ENCODE results near the gene CYP2R1. TPM values are rescaled to one million over a fixed set of nuclear protein-coding genes. Genes with fewer than 3 reads are reported as not detected.
A peak's percentile ranks its signal among the peaks of the same experiment; 100 is the strongest.

The CYP2R1 gene
- total RNA-seq, 1 donor from 2014 or later = 22.0 TPM

GRCh38 chr11:14894657-14895598, 2.9 kb upstream of the CYP2R1 start:
- ATAC-seq (ENCODE audit: low read depth) = no peak
- H3K4me3 Mint-ChIP-seq = no peak overlapping the region
- TF ChIP-seq CTCF (IDR thresholded peaks at IDR 0.05) = no peak
- CTCF ChIA-PET = interaction anchor here (0.6 to 1.4 kb wide), 5 partner anchors 10 to 111 kb away, joined by 3 to 6 read pairs (median 3); no protein-coding TSS in a partner anchor
- DNase-seq = no peak
- H3K9me3 Mint-ChIP-seq = no peaks in the 10 kb centered on the region
- no peak overlapping the region for H3K27ac Mint-ChIP-seq
- H3K4me1 Mint-ChIP-seq = peaks cover 19% of the 10 kb centered on the region
- POLR2A ChIA-PET = interaction anchor here (1.0 to 1.3 kb wide), 2 partner anchors 9 to 374 kb away, joined by 3 to 5 read pairs; no protein-coding TSS in a partner anchor
- intact Hi-C loops (cut with micrococcal nuclease) = loop anchor here (5.0 kb wide), 4 partner anchors 77 to 1228 kb away; partner anchors contain the start of genes CALCA and FAR1
- peaks cover 2% of the 10 kb centered on the region for H3K27me3 Mint-ChIP-seq
- peaks cover 7% of the 10 kb centered on the region for H3K36me3 Mint-ChIP-seq (ENCODE audit: low read depth)

- Mint-ChIP-seq H3K27me3 (peaks cover 2% of the 10 kb centered on the region), H3K36me3 (ENCODE audit: low read depth) (peaks cover 7% of the 10 kb centered on the region), H3K27ac (peak overlapping the region; percentile 76), H3K4me1 (peaks cover 26% of the 10 kb centered on the region), H3K9me3 (no peaks in the 10 kb centered on the region), H3K4me3 (peak overlapping the region; percentile 87)
- DNase-seq (no peak), ATAC-seq (ENCODE audit: low read depth) (no peak)
- intact Hi-C loops (cut with micrococcal nuclease) = loop anchor here (1.0 to 5.0 kb wide), 8 partner anchors 80 to 1615 kb away; partner anchors contain the start of genes BMAL1, CALCA and FAR1
- CTCF ChIA-PET = interaction anchor here (1.0 to 4.7 kb wide), 3 partner anchors 10 to 333 kb away, joined by 4 to 73 read pairs (median 11); no protein-coding TSS in a partner anchor
- TF ChIP-seq CTCF (IDR thresholded peaks at IDR 0.05) = no peak
- POLR2A ChIA-PET = interaction anchor here (1.3 to 3.4 kb wide), 13 partner anchors 11 to 1225 kb away, joined by 3 to 58 read pairs (median 13); partner anchors contain the start of genes COPB1, FAR1, PDE3B and PSMA1
Observed at GRCh38 chr11:14892577-14892976, 546 bp upstream of the CYP2R1 start.

DNA sequence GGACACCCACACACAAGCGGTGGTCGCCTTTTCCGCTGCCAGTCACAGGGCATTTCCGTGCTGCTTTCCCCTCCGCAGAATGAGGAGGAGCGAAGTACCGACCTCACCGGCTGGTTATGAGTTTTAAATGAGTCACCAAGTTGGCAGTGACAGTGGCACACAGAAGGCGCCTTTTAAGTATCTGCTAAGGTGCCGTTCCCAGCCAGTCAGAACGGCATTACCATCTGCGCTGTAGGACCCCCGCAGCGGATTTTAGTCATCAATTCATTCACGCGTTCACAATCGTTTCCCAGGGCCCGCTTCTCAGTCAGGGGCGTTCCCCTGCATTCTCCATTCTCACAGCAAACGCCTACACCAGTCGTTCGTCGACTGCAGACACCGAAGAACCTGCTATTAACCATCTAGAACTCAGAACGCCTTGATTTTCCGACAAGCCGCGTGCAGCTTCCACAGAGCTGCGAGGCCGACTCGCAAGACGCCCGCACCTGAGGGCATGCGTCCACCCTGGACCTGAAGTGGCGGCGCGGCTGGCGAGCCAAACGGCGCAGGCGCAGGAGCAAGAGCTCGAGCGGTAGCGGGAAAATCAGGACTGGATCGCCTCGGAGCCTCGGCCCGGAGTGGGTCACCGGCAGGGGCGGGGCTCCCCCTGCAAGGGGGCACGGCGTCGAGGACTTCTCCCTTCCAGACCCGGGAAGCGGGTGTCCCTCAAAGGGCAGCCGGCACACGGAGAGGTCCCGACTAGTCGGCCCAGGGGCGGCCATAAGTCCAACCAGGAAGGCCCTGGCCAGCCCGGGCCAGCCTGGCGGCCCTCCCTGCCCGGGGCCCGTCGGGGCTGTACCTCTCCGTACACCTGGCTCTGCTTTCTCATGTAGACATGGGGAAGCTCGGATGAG, 642 bp downstream of the CYP2R1 start:
- Mint-ChIP-seq H3K4me1 (peaks cover 26% of the 10 kb centered on the region), H3K27ac (peak overlapping the region; percentile 97), H3K27me3 (no peaks in the 10 kb centered on the region), H3K4me3 (peak overlapping the region; percentile 94), H3K9me3 (no peaks in the 10 kb centered on the region), H3K36me3 (ENCODE audit: low read depth) (peaks cover 7% of the 10 kb centered on the region)
- intact Hi-C loops (cut with micrococcal nuclease) = loop anchor here (1.0 to 5.0 kb wide), 15 partner anchors 14 to 1847 kb away; partner anchors contain the start of genes BMAL1, BTBD10, C11orf58 and CALCA
- no peak for TF ChIP-seq CTCF (IDR thresholded peaks at IDR 0.05)
- ChIA-PET CTCF (interaction anchor here (0.6 to 4.7 kb wide), 9 partner anchors 11 to 371 kb away, joined by 3 to 73 read pairs (median 3); partner anchors contain the start of gene PSMA1), POLR2A (interaction anchor here (0.7 to 3.4 kb wide), 18 partner anchors 12 to 1428 kb away, joined by 3 to 58 read pairs (median 8); partner anchors contain the start of genes BTBD10, COPB1, FAR1 and PDE3B)
- DNase-seq = peak; percentile 91
- peak; percentile 67 for ATAC-seq (ENCODE audit: low read depth)

- Mint-ChIP-seq H3K9me3 (no peaks in the 10 kb centered on the region), H3K27ac (no peak overlapping the region), H3K27me3 (no peaks in the 10 kb centered on the region), H3K4me3 (no peak overlapping the region), H3K36me3 (ENCODE audit: low read depth) (peaks cover 14% of the 10 kb centered on the region), H3K4me1 (peaks cover 26% of the 10 kb centered on the region)
- ChIA-PET CTCF (interaction anchor here (0.7 to 1.7 kb wide), 3 partner anchors 21 to 432 kb away, joined by 3 to 4 read pairs (median 3); no protein-coding TSS in a partner anchor), POLR2A (no interaction called here)
- intact Hi-C loops (cut with micrococcal nuclease) = no loop called here
- DNase-seq (no peak), ATAC-seq (ENCODE audit: low read depth) (no peak)
- no peak for TF ChIP-seq CTCF (IDR thresholded peaks at IDR 0.05)
Observed at GRCh38 chr11:14886513-14886912, 5.5 kb downstream of the CYP2R1 start.
